ENCODE results near the gene C1orf159.

Gene C1orf159

GRCh38 chr1:1049318-1050165, 66.3 kb downstream of the C1orf159 start:
- DNase-seq, result no peak

GRCh38 chr1:1048765-1049164, 67.1 kb downstream of the C1orf159 start:
- DNase-seq, result no peak

GRCh38 chr1:1047963-1048362, 67.9 kb downstream of the C1orf159 start:
- DNase-seq, result no peak

- DNase-seq, result no peak
These were observed 68.5 kb downstream of the C1orf159 start for GRCh38 chr1:1047407-1047806.

- no peak for DNase-seq
These were observed 69.1 kb downstream of the C1orf159 start for GRCh38 chr1:1046767-1047166.

- DNase-seq, result no peak
These were observed 69.6 kb downstream of the C1orf159 start for GRCh38 chr1:1046243-1046642.

- no peak for DNase-seq
These were observed 70.8 kb downstream of the C1orf159 start for GRCh38 chr1:1045129-1045528.

GRCh38 chr1:1044455-1045078, 71.3 kb downstream of the C1orf159 start:
- no peak for DNase-seq

- DNase-seq, result no peak
These were observed 72.0 kb downstream of the C1orf159 start for GRCh38 chr1:1043921-1044320.

GRCh38 chr1:1043411-1043810, 72.5 kb downstream of the C1orf159 start:
- DNase-seq, result no peak

- DNase-seq, result no peak
These were observed 73.1 kb downstream of the C1orf159 start for GRCh38 chr1:1042835-1043234.

- no peak for DNase-seq
These were observed 74.0 kb downstream of the C1orf159 start for GRCh38 chr1:1041873-1042272.

GRCh38 chr1:1041092-1041523, 74.8 kb downstream of the C1orf159 start:
- no peak for DNase-seq

- DNase-seq, result peak; percentile 83 to 84
These were observed 75.6 kb downstream of the C1orf159 start for GRCh38 chr1:1040004-1040991.

- no peak for DNase-seq
These were observed 76.6 kb downstream of the C1orf159 start for GRCh38 chr1:1039145-1039910.

GRCh38 chr1:1038694-1039093, 77.2 kb downstream of the C1orf159 start:
- peak in 1 of 2 donors; percentile 27 for DNase-seq

- DNase-seq, result no peak
These were observed 78.2 kb downstream of the C1orf159 start for GRCh38 chr1:1037366-1038327.

- DNase-seq, result no peak
These were observed 80.5 kb downstream of the C1orf159 start for GRCh38 chr1:1035291-1035943.

GRCh38 chr1:1034439-1034781, 81.5 kb downstream of the C1orf159 start:
- no peak for DNase-seq

- no peak for DNase-seq
These were observed 82.0 kb downstream of the C1orf159 start for GRCh38 chr1:1033731-1034438.

Data from CD4-positive, alpha-beta T cell treated with Interleukin-1 beta for 1 hour (primary cell).